SH-SY5Y (cell line): ENCODE results near the gene TCP11L1.

Experiments used
- GATA2 ChIP-seq: IDR thresholded peaks from 2 replicates; pipeline ENCODE4 v1.6.1; 2011; ENCODE audit warnings: mild to moderate bottlenecking, low read depth, low read length
- GATA3 ChIP-seq: IDR thresholded peaks from 2 replicates; pipeline ENCODE4 v1.6.1; 2011; ENCODE audit warnings: low read depth, mild to moderate bottlenecking, low read length, moderate library complexity

DNA sequence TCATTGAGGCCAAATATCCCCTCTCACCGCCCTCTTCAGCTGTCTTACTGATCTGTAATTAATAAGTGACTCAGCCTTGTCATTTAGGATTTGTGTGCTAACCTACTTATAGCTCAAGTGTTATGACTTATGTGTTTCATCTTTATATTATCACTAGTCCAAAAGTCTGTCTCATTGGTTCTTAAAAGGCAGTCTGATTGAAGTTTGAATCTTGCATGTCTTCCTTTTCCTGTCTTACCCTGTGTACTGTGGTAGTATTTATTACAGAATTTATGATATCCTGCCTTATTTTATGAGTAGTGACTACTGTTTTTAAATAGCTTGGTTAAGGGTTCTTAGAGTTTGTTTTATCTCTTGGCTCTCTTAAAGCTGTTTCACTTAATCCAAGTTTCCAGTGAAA lies 17.4 kb upstream of the TCP11L1 start:
- TF ChIP-seq GATA2 (no peak), GATA3 (no peak)
